Hepatocyte (in vitro differentiated cells): Measurements from ENCODE around the gene POU2AF1. TPM values are rescaled to one million over a fixed set of nuclear protein-coding genes. Genes with fewer than 3 reads are reported as not detected.

Source experiments
- DNase-seq: peaks from one replicate; pipeline ENCODE4 v3.0.0-alpha.2; 2016; ENCODE audit warnings: low spot score
- H2AFZ ChIP-seq: fragments of 200-600 bp; sonication (generic); 2 replicates; pipeline ENCODE4 v1.6.0; 2016; ENCODE audit warnings: antibody characterized with exemption, mild to moderate bottlenecking
- H3K27ac ChIP-seq: fragments of 200-600 bp; sonication (generic); 2 replicates; pipeline ENCODE4 v1.5.1; 2016; ENCODE audit warnings: mild to moderate bottlenecking
- H3K27me3 ChIP-seq: fragments of 200-600 bp; sonication (generic); 2 replicates; pipeline ENCODE4 v1.6.1; 2016
- H3K36me3 ChIP-seq: fragments of 200-600 bp; sonication (generic); replicated peaks from 2 replicates; pipeline ENCODE4 v1.5.1; 2016; ENCODE audit warnings: low read depth; ENCODE audit not compliant: insufficient read depth
- H3K4me1 ChIP-seq: fragments of 200-600 bp; sonication (generic); 2 replicates; pipeline ENCODE4 v1.5.1; 2016; ENCODE audit warnings: mild to moderate bottlenecking, moderate library complexity; ENCODE audit not compliant: insufficient read depth
- H3K4me2 ChIP-seq: fragments of 200-600 bp; sonication (generic); 2 replicates; pipeline ENCODE4 v1.6.0; 2016
- H3K4me3 ChIP-seq: fragments of 200-600 bp; sonication (generic); 2 replicates; pipeline ENCODE4 v1.5.1; 2016; ENCODE audit warnings: mild to moderate bottlenecking
- H3K79me2 ChIP-seq: fragments of 200-600 bp; sonication (generic); 2 replicates; pipeline ENCODE4 v1.6.0; 2017; ENCODE audit warnings: mild to moderate bottlenecking
- H3K9me2 ChIP-seq: fragments of 200-600 bp; sonication (generic); replicated peaks from 2 replicates; pipeline ENCODE4 v1.6.0; 2017; ENCODE audit warnings: mild to moderate bottlenecking; ENCODE audit not compliant: insufficient read depth
- H3K9me3 ChIP-seq: fragments of 200-600 bp; sonication (generic); 2 replicates; pipeline ENCODE4 v1.5.1; 2016; ENCODE audit warnings: low read depth, mild to moderate bottlenecking
- H4K20me1 ChIP-seq: fragments of 200-600 bp; sonication (generic); 2 replicates; pipeline ENCODE4 v1.6.0; 2016; ENCODE audit warnings: mild to moderate bottlenecking; ENCODE audit not compliant: insufficient read depth, poor library complexity, severe bottlenecking
- CTCF ChIP-seq: fragments of 200-600 bp; sonication (generic); IDR thresholded peaks from 2 replicates; pipeline ENCODE4 v1.5.1; 2016; ENCODE audit warnings: antibody characterized with exemption, mild to moderate bottlenecking; ENCODE audit not compliant: poor library complexity
- EZH2 ChIP-seq: fragments of 200-600 bp; sonication (generic); IDR thresholded peaks from 2 replicates; pipeline ENCODE4 v1.6.1; 2016; ENCODE audit warnings: antibody characterized with exemption, mild to moderate bottlenecking, borderline replicate concordance
- EZH2phosphoT487 ChIP-seq: fragments of 200-600 bp; sonication (generic); IDR thresholded peaks from one replicate; pipeline ENCODE4 v1.6.1; 2018; ENCODE audit warnings: antibody characterized with exemption, mild to moderate bottlenecking, low read depth, moderate library complexity; ENCODE audit not compliant: unreplicated experiment, severe bottlenecking
- WGBS: methylation state at CpG from one replicate; pipeline ENCODE4 v1.1.6; 2016; ENCODE audit warnings: low lambda C conversion rate; ENCODE audit errors: missing lambda C conversion rate; 5-methylcytosine and 5-hydroxymethylcytosine counted together
- polyA plus RNA-seq: library from polyadenylated mRNA; unstranded; fragments of >200 nt; fragmentation: Nextera tagmentation; extraction: Ambion mirVana; gene quantifications from 2 replicates; pipeline ENCODE4 v1.2.1, GENCODE V29; 2016
- total RNA-seq: library from RNA; depleted of rRNA; stranded (reverse); fragments of >200 nt; gene quantifications from 2 replicates; pipeline ENCODE4 v1.2.3, GENCODE V29; 2014

Gene POU2AF1
- 0.08 and 0.23 TPM in 2 replicates for total RNA-seq
- polyA plus RNA-seq: 0.06 TPM in 1 of 2 replicates, not detected in the other

GRCh38 chr11:111378861-111379601, at the start of gene POU2AF1:
POU2AF1 (minus strand) TSS chr11:111379275; CDS start chr11:111379177, 98 bp downstream.
- no peaks in the 10 kb centered on the region for H3K9me3 ChIP-seq
- H3K27me3 ChIP-seq: no peaks in the 10 kb centered on the region
- WGBS: 90% methylated on average over 31 of the region's 33 CpGs
- no peak for DNase-seq
- no peak within 1 kb of the TSS for H3K4me2 ChIP-seq
- no peaks in the 10 kb centered on the region for H3K4me1 ChIP-seq
- H3K9me2 ChIP-seq: no peaks in the 10 kb centered on the region
- no peak within 1 kb of the TSS for H3K27ac ChIP-seq
- no peaks in the 10 kb centered on the region for H3K36me3 ChIP-seq
- H4K20me1 ChIP-seq: no peaks in the 10 kb centered on the region
- no peak for TF ChIP-seq CTCF
- no peak for TF ChIP-seq EZH2
- TF ChIP-seq EZH2phosphoT487: no peak
- no peak within 1 kb of the TSS for H3K4me3 ChIP-seq
- no peaks in the 10 kb centered on the region for H3K79me2 ChIP-seq
- no peak within 1 kb of the TSS for H2AFZ ChIP-seq

GRCh38 chr11:111428113-111428876, 49.2 kb upstream of the POU2AF1 start:
- WGBS: 84% methylated on average over 5 of the region's 5 CpGs
- no peaks in the 10 kb centered on the region for H3K27me3 ChIP-seq
- H3K9me3 ChIP-seq: no peaks in the 10 kb centered on the region
- TF ChIP-seq CTCF (no peak), EZH2 (no peak), EZH2phosphoT487 (no peak)
- no peak for DNase-seq
- no peaks in the 10 kb centered on the region for H4K20me1 ChIP-seq
- no peaks in the 10 kb centered on the region for H3K79me2 ChIP-seq
- no peak overlapping the region for H3K4me3 ChIP-seq
- H2AFZ ChIP-seq: no peak overlapping the region
- H3K4me2 ChIP-seq: no peak overlapping the region
- H3K9me2 ChIP-seq: no peaks in the 10 kb centered on the region
- no peaks in the 10 kb centered on the region for H3K4me1 ChIP-seq
- no peaks in the 10 kb centered on the region for H3K36me3 ChIP-seq
- H3K27ac ChIP-seq: no peak overlapping the region

- H3K9me2 ChIP-seq: no peaks in the 10 kb centered on the region
- WGBS: 41% methylated on average over 4 of the region's 4 CpGs
- no peak overlapping the region for H3K4me2 ChIP-seq
- H2AFZ ChIP-seq: no peak overlapping the region
- H3K9me3 ChIP-seq: no peaks in the 10 kb centered on the region
- no peaks in the 10 kb centered on the region for H3K4me1 ChIP-seq
- H3K36me3 ChIP-seq: no peaks in the 10 kb centered on the region
- H3K27ac ChIP-seq: no peak overlapping the region
- H3K79me2 ChIP-seq: no peaks in the 10 kb centered on the region
- H4K20me1 ChIP-seq: no peaks in the 10 kb centered on the region
- no peak for TF ChIP-seq CTCF
- TF ChIP-seq EZH2: no peak
- TF ChIP-seq EZH2phosphoT487: no peak
- no peaks in the 10 kb centered on the region for H3K27me3 ChIP-seq
- peak; percentile 44 for DNase-seq
- H3K4me3 ChIP-seq: no peak overlapping the region
Measured at GRCh38 chr11:111427471-111427912, 48.4 kb upstream of the POU2AF1 start.
